NCI-H2196 treated with DMSO at 0.1 percent for 48 hours (cell line): ENCODE measurements around the gene NSMCE1.

Source experiments
- DNase-seq: peaks from one replicate; lab custom pipeline; 2025; ENCODE audit not compliant: unreplicated experiment; lab: John Stamatoyannopoulos, UW

Gene NSMCE1, protein sequence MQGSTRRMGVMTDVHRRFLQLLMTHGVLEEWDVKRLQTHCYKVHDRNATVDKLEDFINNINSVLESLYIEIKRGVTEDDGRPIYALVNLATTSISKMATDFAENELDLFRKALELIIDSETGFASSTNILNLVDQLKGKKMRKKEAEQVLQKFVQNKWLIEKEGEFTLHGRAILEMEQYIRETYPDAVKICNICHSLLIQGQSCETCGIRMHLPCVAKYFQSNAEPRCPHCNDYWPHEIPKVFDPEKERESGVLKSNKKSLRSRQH

DNA sequence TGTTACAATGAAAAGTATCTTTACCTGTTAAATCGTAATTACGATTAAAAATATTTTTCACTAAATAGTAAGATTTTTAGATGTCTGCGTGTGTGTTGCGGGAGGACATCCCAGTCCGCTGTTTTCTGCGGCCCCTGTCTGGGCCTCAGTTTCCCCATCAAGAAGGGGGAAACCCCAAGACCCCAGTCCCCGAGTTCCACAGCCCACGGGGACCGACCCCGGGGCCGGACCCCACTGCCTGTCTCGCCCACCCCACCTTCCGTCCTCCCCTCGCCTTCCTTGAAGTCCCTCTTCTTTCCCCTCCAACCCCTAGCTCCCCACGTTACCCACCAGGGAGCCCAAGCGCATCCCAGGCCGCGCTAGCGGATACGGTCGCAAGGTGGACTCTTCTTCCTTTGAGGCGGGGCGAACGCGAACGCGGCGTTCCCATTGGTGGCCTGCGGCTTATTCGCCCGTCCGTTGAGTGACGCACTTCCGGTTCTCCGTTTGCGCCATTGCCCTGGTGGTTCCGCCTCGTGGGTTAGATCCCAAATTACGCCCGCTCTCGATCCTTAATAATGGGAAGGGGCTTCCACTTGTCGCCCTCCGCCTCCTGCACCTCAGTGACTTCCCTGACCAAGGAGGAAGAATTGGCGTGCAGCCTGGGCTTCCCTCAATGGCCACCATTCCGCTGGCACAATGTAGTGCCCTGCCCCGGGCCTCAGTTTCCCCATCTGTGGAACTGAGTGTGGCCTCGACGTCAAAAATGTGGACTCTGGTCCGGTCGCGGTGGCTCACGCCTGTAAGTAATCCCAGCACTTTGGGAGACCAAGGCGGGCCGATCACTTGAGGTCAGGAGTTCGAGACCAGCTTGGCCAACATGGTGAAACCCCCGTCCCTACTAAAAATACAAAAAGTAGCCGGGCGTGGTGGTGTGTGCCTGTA is at the start of gene NSMCE1:
Gene NSMCE1, minus strand, starts transcription at position 397 of the 924 bp plus-strand sequence. CDS start 11,202 bp downstream, outside the sequence.
- DNase-seq = peak; percentile 73

DNA sequence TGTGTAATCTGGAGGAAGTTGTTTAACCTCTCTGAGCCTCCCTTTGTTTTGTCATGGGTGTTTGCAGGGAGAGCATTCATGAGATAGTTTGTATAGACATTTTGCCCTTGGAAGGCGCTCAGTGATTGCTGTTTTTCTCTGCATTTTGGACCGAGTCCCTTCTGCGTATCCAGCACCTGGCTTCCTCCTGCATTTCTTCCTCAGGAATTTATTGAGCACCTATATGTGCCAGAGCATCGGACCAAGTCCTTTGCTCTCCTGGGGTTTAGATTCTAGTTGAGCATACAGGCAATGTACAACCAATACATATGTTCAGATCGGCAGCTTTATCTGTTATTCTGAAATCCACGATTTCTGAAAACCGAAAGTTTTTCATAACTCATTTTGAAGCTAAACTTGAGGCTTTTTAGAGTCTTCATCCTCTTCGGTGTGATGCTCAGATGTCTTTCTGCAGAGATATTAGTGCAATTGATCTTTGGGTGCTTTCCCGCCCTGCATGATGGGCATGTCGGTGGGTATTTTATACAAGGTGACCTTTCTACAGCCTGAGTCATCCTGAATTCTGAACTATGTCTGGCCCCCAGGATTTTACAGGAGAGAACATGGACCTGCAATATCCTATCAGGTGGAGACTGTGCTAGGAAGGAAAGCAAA is 49.3 kb upstream of the NSMCE1 start:
- no peak for DNase-seq

DNA sequence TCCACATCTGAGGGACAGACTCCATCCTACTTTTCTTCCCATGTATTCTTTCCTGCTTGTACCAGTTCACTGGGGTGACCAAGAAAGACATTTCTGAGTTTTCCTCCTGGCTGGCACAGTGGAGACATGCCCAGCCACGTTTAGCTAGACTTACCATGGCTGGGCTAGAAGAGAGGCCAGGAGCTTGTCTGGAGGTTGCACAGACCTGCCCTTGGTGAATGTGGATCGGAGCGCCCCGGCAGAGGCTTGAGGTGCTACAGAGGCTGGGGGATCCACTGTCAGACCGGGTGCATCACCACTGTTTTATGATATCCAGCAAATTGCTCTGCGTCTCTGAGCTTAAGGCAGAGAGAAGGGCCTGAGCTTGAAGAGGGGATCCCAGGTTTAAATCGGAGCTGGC is 48.7 kb upstream of the NSMCE1 start:
- DNase-seq = no peak

DNA sequence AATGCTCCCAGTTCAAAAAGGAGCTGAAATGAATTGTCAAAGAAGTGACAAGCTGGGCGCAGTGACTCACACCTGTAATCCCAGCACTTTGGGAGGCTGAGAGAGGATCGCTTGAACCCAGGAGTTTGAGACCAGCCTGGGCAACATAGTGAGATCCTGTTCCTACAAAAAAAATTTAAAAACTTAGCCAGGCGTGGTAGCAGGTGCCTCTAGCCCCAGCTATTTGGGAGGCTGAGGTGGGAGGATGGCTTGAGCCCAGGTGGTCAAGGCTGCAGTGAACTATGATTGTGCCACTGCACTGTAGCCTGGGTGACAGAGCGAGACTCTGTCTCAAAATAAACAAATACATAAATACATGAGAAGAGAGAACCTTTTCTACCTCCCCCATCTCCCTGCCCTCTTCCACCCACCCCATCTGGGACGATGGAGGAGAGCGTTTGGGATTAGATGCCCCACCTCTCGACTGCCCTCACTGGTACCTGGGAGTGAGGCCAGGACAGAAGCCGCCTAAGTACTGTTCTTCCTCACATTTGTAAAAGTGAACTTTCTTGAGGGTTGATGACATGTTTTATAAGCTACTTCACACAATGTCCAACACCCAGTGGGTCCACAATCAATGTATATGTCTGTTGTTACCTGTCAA is 47.6 kb upstream of the NSMCE1 start:
- DNase-seq = no peak

DNA sequence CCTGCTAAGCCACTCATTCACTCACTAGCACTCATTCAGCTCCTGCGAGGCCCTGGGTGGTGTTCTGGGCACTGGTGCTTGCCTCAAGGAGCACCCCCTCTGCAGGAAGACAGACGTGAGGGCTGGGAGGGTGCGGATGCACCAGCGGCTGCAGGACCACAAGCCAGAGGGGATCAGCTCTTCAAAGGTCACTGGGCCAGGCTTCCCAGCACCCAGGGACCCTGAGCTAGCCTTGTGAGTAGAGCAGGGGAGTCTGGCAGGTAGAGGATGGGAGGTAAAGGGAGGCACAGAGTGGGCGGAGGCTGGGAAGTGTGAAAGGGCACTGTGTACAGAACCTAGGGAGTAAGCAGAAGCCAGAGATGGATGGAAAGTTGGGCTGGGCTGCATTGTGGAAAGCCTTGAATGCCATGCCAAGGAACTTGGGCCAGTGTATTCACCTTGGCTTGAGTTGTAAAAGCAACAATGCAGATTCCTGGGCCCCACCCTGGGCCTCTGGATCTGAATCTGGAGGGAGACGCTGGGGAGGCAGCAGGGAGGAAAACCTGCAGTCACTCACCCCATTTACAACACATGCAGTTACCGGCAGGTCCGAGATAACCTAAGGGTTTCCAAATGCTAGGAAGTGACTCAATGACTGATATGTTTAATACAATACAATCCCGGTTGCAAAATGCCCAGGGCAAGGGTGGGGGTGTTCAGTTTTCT is 46.9 kb upstream of the NSMCE1 start:
- DNase-seq = no peak

DNA sequence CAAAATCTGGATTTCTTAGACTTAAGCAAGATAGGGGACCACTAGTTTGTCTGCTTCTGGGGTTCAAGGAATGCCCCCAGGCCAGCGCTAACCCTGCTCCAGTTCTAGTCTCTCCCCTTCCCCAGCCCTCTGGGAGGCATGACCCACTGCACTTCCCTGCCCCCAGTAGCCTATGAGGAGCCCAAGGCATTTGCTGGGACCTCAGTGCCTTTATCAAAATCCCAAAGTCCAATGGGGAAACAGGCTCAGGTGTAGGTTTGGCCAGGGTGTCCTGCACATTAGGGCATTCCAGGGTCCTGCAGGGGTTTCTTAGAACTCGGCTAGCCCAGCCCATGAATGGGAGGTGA is 46.4 kb upstream of the NSMCE1 start:
- DNase-seq = no peak

DNA sequence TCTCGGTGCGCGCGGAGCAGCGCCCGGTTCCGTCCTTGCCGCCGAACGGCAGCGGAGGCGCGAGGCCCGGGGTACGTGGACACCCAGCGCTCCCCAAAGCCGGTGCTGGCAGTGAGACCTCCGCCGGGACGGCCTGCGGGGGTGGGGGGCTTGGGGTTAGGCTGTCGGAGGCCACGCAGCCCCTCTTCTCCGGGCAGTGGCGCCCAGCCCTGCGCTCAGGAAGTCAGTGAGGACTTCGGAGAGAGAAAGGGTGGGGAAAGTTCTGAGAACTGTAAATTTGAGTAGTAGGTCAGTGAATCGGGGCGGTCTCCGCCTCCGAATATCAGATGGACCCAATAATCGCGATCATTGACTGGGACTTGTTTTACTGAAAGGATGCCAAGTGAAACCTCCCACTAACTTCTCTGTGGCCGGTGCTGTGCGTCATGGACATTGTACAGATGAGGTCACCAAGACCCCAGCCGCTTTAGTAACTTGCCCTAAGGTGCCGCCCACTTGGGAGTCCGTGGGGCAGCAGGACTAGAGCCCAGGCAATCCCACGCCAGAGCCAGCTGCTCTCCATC is 45.7 kb upstream of the NSMCE1 start:
- DNase-seq = no peak

DNA sequence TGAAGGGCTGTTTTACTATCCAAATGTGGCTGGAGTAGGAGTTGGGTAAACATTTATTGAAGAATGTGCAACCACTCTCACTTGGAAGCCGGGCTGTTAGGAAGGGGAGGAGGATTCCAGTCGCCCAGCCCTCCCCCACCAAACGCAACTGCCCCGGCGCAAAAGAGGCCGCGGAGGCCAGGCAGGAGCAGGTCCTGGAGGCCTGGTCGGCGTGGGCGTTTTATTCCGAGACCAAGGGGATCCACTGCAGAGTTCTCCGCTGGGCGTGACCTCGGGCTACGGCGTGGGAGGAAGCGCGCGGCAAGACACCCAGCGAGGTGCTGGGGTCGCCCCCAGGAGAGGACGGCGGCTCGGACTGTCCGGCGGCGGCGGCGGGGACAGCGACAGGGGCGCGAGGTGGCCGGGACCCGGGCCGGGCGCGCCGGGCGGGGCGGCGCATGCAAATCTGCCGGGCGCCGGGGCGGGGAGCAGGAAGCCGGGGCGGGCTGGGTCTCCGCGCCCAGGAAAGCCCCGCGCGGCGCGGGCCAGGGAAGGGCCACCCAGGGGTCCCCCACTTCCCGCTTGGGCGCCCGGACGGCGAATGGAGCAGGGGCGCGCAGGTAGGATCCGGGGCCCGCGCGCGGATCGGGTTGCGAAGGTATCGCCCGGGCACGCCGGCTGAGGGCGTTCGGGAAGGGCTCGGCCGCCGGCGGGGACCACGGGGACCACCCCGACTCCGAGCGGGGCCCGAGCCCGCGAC is 45.0 kb upstream of the NSMCE1 start, which contains the start of gene IL4R:
Gene IL4R, plus strand, starts transcription at position 553 of the 739 bp plus-strand sequence. CDS start 26,230 bp downstream, outside the sequence.
- DNase-seq = no peak

DNA sequence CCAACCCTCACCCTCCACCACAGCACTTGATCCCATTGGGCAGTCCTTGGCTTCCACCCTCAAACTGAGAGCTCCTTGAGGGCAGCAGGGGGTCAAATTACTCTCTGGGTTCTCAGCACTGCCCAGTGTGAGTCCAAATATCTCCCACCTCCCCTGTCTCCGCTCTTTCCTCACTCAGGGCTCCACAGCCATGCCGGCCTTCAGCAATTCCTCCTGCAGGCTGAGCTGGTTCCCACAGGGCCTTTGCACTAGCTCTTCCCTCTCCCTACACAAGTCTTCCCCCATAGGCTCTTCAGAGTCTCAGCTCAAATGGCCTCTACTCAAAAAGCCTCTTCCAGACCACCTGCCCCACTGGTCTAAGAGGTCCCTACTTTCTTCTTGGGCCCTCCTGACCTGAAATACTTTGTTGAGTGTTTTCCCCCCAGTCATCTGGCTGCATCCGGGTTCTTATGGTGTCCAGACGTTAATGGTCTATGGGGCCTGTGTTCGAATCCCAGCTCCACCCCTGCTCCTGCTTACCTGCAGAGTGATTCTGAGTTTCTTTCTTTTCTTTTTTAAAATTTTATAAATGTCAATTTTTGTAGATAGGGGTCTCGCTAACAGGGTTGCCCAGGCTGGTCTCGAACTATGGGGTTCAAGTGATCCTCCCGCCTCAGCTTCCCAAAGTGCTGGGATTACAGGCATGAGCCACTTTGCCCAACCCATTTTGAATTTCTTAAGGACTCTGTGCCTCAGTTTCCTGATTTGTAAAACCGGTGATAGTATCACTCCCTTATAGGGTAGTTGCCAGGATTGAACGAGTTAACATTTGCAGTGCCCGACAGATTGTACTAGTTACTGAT is 44.2 kb upstream of the NSMCE1 start:
- DNase-seq = no peak

DNA sequence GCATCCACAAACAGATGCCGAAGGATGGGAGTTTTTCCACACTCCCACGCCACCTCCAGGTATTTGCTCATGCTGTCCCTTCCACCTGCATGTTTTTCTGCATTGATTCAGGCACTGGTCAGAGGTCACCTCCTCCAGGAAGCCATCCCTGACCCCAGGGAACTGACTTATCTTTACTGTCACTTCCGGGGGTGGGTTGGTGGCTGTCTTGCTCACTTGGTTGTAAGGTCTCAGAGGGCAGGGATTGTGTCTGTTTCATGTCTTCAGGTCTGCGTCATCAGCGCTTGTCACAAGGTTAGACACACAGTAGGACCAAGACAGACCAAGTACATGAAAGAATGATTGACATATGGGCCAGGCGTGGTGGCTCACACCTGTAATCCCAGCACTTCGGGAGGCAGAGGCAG is 43.3 kb upstream of the NSMCE1 start:
- DNase-seq = no peak

DNA sequence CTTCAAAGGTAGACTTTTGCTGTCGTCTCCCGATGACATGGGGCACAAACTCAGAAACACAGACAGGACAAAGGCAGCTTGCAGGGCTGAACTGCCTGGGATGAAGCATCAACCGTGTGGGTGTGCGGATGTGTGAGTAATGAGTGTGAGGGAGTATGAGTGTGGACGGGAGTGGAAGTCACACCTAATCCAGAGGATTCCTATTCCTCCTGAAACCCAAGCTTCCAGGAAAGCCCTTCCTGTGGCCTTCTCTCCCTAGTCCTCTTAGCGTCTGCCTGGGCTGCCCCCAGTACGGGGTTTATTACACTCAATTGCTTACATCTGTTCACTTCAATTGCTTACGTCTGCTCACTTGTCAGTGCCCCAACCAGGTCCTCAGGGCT is 42.9 kb upstream of the NSMCE1 start:
- DNase-seq = no peak

DNA sequence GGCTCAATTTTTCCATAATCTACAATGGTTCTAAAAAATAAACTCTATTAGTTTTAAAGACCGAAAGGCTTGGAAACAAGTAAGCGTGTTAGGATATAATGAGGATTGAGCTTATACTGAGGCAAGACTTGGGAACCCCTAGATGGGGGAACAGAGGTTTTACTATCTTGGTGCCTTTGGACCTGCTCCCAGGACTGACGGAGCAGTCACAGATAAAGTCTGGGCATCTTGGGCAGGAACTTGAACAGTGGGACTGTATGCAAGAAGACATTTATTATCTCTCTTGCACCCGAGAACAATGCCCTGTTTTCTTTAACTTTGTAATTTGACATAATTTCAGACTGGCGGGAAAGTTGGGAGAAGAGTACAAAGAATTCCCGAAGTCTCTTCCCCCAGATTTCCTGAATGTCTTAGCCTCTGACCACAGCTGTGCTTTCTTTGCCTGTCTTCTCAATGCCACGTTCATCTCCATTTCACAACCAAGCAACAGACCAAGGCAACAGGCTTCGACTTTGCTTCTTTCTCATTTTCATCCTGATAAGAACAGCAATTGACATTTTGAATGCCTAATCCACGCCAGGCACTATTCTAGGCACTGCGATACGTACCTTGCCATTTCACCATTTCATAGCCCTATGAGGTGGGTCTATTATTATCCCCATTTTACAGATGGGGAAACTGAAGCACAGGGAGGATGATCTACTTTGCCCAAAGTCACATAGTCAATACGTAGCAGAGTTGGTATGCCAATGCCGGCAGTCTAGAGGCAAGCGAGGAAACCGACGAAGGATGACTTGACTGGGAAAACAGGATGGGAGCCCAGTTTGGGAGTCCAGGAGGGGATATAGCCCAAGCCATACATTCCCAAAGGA is 42.2 kb upstream of the NSMCE1 start:
- DNase-seq = no peak

DNA sequence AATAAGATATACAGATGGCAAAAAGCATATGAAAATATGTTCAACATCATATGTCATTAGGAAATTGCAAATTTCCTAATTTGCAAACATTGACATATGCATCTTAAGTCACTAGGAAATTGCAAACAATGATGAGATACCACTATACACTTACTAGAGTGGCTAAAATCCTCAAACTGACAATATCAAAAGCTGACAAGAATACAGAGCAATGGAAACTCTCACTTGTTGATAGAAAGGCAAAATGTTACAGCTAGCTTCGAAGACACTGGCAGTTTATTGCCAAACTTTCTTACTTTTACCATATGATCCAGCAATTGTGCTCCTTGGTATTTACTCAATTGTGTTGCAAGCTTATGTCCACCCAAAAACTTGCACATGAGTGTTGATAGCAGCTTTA is 40.2 kb upstream of the NSMCE1 start:
- no peak for DNase-seq

DNA sequence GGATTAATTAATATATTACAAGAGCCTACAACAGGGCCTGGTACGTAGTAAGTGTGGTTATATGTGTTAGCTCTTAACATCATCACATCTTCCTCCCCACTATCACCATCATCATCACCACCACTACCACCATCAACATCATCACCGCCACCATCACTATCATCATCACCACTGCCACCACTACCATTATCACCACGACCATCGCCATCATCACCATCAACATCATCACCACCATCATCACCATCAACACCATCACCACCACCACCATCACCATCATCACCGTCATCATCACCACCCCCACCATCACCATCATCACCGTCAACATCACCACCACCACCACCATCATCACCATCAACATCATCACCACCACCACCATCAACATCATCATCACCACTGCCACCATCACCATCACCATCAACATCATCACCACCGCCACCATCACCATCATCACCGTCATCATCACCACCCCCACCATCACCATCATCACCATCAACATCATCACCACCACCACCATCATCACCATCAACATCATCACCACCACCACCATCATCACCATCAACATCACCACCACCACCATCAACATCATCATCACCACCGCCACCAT is 37.4 kb upstream of the NSMCE1 start:
- no peak for DNase-seq

DNA sequence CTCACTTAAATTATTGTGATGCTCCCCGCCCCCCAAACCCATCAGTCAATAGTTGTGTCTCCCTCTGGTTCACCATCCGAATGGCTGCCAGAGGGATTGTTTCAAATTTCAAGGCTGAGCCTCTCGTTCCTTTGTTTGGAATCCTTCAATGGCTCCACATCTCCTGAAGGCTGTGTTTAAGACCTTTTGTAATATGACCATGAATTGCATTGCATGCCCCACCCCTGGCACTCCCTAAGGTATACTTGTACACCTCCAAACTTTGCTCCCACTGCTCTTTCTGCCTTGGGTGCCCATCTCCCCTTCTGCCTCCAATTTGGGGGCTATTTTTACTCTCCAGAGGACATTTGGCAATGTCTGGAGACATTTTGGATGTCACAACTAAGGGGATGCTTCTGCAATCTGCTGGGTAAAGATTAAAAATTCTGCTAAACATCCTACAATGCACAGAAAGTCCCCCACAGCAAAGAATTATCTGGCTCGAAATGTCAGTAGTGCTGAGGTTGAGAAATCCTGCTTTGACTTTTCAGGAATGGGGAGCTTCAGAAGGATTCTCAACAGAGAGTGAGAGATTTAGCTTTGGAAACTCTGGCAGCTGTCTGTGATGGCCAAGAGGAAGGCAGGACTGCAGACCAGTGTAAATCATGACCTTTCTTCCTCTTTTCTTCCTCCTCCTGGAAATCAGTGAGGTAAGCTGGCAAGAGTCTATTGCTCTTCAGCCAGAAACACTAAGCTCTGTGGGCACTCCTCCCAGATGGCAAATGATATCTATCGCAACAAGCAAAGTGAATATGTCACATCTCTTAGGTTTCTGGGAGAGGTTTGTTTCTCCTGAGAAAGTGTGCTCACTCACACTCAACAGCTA is 36.5 kb upstream of the NSMCE1 start:
- no peak for DNase-seq

DNA sequence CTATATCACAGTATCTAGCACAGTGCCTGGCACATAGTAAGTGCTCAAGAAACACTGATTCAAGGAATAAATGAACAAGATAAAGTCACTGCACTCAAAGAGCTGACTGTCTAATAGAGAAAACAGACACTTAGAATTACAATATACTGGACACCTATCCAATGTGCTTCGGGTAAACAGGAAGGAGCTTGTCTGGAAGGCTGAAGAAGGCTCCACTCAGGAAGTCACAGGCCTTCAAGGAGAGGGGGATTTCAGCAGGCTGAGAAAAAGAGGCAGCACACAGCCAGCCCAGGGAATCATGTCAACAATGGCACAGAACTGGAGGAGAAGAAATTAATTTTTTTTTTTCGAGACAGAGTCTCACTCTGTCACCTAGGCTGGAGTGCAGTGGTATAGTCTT is 35.5 kb upstream of the NSMCE1 start:
- DNase-seq = no peak
